Stomach (tissue), 9 donors: ENCODE results near the gene C15orf62. TPM values are rescaled to one million over a fixed set of nuclear protein-coding genes. Genes with fewer than 3 reads are reported as not detected.

Experiments used
- DNase-seq, 2 donors: peaks; one replicate each; pipeline versions ENCODE4 v3.0.0 to v3.0.0-alpha.2; 2013 to 2019
- H3K27ac ChIP-seq, 5 donors: fragments of 200-600 bp in 4 of 5; sonication (generic) in 4 of 5; one replicate each; pipeline ENCODE4 v1.5.1; 2013 to 2019; ENCODE audit warnings: mild to moderate bottlenecking in 1 of 5, moderate library complexity in 1 of 5
- H3K27me3 ChIP-seq, 3 donors: fragments of 200-600 bp; sonication (generic); one replicate each; pipeline ENCODE4 v1.5.1; 2017 to 2019; ENCODE audit warnings: mixed run types in 1 of 3
- H3K36me3 ChIP-seq, 4 donors: fragments of 200-600 bp; sonication (generic); 1 replicate in 3 of 4; 2 replicates in 1 of 4; pipeline ENCODE4 v1.5.1; 2016 to 2019
- H3K4me1 ChIP-seq, 4 donors: fragments of 200-600 bp; sonication (generic); one replicate each; pipeline ENCODE4 v1.5.1; 2016 to 2019
- H3K4me3 ChIP-seq, 4 donors: fragments of 200-600 bp; sonication (generic) in 3 of 4; one replicate each; pipeline ENCODE4 v1.5.1; 2016 to 2019; ENCODE audit warnings: mild to moderate bottlenecking in 1 of 4
- H3K9me3 ChIP-seq, 4 donors: fragments of 200-600 bp; sonication (generic); one replicate each; pipeline ENCODE4 v1.5.1; 2016 to 2019
- CTCF ChIP-seq, 7 experiments: fragments of 450-650 bp in 4 of 7; fragments of 200-600 bp in 3 of 7; sonication (generic) in 3 of 7; IDR thresholded peaks; one replicate each; pipeline ENCODE4 v1.5.1; 2016 to 2019; ENCODE audit warnings: antibody characterized with exemption in 7 of 7, control low read depth in 2 of 7, mild to moderate bottlenecking in 1 of 7
- EP300 ChIP-seq: sonication (generic); formaldehyde crosslinking; IDR thresholded peaks from one replicate; pipeline ENCODE4 v1.6.1; 2017; ENCODE audit warnings: antibody characterized with exemption
- POLR2A ChIP-seq, 4 donors: fragments of 450-650 bp; IDR thresholded peaks; one replicate each; pipeline ENCODE4 v1.6.1; 2016; ENCODE audit warnings: antibody characterized with exemption in 4 of 4, control low read depth in 2 of 4, mild to moderate bottlenecking in 1 of 4, moderate library complexity in 1 of 4
- POLR2AphosphoS5 ChIP-seq, 3 donors: sonication (generic); formaldehyde crosslinking; IDR thresholded peaks; one replicate each; pipeline ENCODE4 v1.6.1; 2016; ENCODE audit warnings: antibody characterized with exemption in 3 of 3
- WGBS, 5 donors: extraction: QIAGEN DNeasy Blood & Tissue Kit in 3 of 5; methylation state at CpG; one replicate each; pipeline versions ENCODE4 v1.1.5 to v1.1.7; 2013 to 2018; 5-methylcytosine and 5-hydroxymethylcytosine counted together
- intact Hi-C: fragments of 100-400 bp; cut with DNase I; formaldehyde crosslinking; loops from one replicate; pipeline ENCODE4 v1.15.1; 2023; ENCODE audit warnings: low total_unique reads
- polyA plus RNA-seq, 3 donors: library from polyadenylated mRNA; stranded (reverse); fragments of 200-250 nt; gene quantifications; one replicate each; pipeline ENCODE4 v1.2.3, GENCODE V29; 2013
- total RNA-seq, 5 donors: library from RNA; depleted of rRNA; stranded (reverse); fragments of >200 nt; gene quantifications; one replicate each; pipeline versions ENCODE4 v1.1.0 to v1.2.3, GENCODE V29; 2014 to 2016
- donor health status: healthy with polysubstance abuse.
- donor health status: Bipolar disorder and iron deficiency.
- donor health status: healthy.

C15orf62 gene
- total and polyA plus RNA-seq, 8 donors, result 0.25 to 39.3 (median 2.4) TPM; not detected in 4

DNA sequence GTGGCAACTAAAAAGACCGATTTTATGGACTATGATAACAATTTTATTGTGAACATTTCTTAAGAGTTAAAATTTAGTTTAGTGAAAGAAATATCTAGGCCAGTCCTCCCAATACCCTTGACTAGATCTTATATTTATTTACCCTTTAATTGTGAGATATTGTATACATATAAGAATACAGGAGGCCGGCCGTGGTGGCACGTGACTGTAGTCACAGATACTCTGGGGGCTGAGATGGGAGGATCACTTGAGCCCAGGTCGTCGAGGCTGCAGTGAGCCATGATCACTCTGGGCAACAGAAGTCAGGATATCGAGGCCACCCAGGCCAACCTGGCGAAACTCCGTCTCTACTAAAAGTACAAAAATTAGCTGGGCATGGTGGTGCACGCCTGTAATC is 14.0 kb upstream of the C15orf62 start:
- no peak for DNase-seq
- Histone ChIP-seq H3K27me3 (no peaks in the 10 kb centered on the region), H3K4me3 (peak overlapping the region; percentile 70 to 93 (median 82)), H3K36me3 (peaks cover 9 to 23% (median 15%) of the 10 kb centered on the region in 4 donors), H3K9me3 (no peaks in the 10 kb centered on the region), H3K4me1 (peaks cover 18 to 39% (median 32%) of the 10 kb centered on the region in 4 donors), H3K27ac (peak overlapping the region in 4 of 5 donors; percentile 85 to 89 (median 87))
- TF ChIP-seq POLR2A (IDR thresholded peaks at IDR 0.05) (no peak), POLR2AphosphoS5 (IDR thresholded peaks at IDR 0.05) (no peak), EP300 (no peak), CTCF (IDR thresholded peaks at IDR 0.05) (no peak)
- intact Hi-C loops, result no loop called here
- WGBS, 5 donors, result 55 to 66% (median 61%) methylated on average over 10 of the region's 10 CpGs

DNA sequence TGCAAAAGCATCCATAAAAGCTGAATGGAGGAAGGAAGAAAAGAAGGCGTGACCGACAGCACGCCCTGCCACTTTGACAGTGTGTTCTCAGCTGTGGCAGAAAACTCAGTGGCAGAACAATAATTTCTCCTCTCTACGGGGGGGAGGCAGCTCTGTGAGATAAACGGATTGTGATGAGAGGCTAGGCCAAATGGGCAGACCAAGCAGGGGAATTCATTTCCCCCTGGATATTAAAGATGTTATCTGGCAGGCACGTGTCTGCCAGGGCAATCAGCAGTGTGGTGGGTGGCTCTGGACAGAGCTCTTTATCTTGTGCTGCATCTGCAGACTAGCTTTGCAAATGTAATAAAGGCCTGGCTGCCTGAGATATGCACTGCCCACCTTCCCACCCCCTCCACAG is 12.8 kb upstream of the C15orf62 start:
- Histone ChIP-seq H3K4me1 (peaks cover 18 to 43% (median 35%) of the 10 kb centered on the region in 4 donors), H3K36me3 (peaks cover 1 to 12% (median 3%) of the 10 kb centered on the region in 4 donors), H3K4me3 (no peak overlapping the region), H3K27me3 (no peaks in the 10 kb centered on the region), H3K9me3 (no peaks in the 10 kb centered on the region), H3K27ac (no peak overlapping the region)
- intact Hi-C loops, result no loop called here
- TF ChIP-seq CTCF (IDR thresholded peaks at IDR 0.05) (no peak), POLR2AphosphoS5 (IDR thresholded peaks at IDR 0.05) (no peak)
- peak in 1 of 2 donors; percentile 53 for DNase-seq
- WGBS, 5 donors, result 37 to 48% (median 46%) methylated on average over 6 of the region's 6 CpGs

DNA sequence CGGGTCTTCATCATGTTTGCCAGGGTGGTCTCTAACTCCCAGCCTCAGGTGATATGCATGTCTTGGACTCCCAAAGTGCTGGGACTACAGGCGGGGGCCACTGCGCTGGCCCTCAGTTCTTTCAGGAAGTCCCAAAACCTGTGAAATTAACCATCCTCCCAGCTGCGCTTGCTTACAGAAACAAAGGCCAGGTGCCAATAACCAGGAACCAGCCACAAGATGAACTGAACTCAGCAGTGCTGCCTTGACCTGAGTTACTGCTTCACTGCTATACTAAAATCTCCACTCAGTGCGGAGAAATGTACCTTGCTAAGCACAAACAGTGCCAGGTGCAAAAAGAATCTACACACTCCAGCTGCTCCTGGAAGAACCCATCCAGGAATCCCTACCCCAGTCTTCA is 9.8 kb upstream of the C15orf62 start:
- no peak overlapping the region for H3K4me3 ChIP-seq
- peaks cover 25 to 43% (median 37%) of the 10 kb centered on the region in 4 donors for H3K4me1 ChIP-seq
- H3K36me3 ChIP-seq, result no peaks in the 10 kb centered on the region
- DNase-seq, result no peak
- 85 to 94% (median 90%) methylated on average over 5 of the region's 5 CpGs for WGBS, 5 donors
- H3K9me3 ChIP-seq, result no peaks in the 10 kb centered on the region
- TF ChIP-seq EP300, result no peak
- TF ChIP-seq POLR2A (IDR thresholded peaks at IDR 0.05), result no peak
- TF ChIP-seq POLR2AphosphoS5 (IDR thresholded peaks at IDR 0.05), result no peak
- TF ChIP-seq CTCF (IDR thresholded peaks at IDR 0.05), result no peak
- no peak overlapping the region for H3K27ac ChIP-seq
- H3K27me3 ChIP-seq, result no peaks in the 10 kb centered on the region
- intact Hi-C loops, result no loop called here

DNA sequence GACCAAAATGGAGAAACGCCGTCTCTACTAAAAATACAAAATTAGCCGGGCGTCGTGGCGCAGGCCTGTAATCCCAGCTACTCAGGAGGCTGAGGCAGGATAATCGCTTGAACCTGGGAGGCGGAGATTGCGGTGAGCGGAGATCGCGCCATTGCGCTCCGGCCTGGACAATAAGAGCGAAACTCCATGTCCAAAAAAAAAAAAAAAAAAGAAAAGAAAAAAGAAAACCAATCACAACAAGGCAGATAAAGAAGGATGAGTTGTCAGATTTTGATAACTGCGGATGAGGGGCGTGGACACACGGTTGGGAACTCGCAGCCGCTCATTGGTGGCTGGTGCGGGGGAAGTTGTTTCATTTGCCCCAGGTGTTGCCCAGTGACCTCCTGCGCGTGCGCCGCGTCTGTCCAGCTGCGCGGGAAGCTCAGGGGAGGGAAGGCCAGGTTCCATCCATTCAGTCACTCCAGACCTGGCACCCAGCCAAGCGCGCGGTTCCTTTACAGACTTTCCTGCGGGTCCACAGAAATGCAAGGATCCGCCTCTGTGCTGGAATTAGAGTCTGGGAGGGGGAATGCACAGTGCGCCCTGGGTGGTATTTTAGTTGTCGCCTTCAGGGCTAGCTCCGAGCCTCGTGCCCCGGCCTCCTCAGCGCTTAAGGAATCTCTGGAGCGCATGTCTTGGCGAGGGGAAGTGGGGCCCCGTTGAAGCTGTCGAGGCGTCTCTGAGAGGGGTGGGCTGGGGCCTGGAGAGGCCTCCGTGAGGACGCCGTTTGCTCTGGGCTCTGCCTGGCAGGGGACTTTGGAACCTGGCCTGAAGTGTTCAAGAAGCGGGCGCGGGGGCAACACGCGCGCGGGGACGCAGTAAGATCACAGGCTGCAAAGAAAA is 6.6 kb upstream of the C15orf62 start:
- Histone ChIP-seq H3K27me3 (no peaks in the 10 kb centered on the region), H3K27ac (peak overlapping the region; percentile 80 to 93 (median 88)), H3K4me1 (peaks cover 44 to 68% (median 64%) of the 10 kb centered on the region in 4 donors), H3K4me3 (peak overlapping the region; percentile 50 to 76 (median 56)), H3K36me3 (peaks cover 3 to 18% (median 14%) of the 10 kb centered on the region in 4 donors), H3K9me3 (no peaks in the 10 kb centered on the region)
- DNase-seq, result peak; percentile 80 to 91
- intact Hi-C loops, result no loop called here
- no peak for TF ChIP-seq CTCF (IDR thresholded peaks at IDR 0.05)
- TF ChIP-seq POLR2A (IDR thresholded peaks at IDR 0.05), result no peak
- peak in 1 of 3 donors; percentile 22 for TF ChIP-seq POLR2AphosphoS5 (IDR thresholded peaks at IDR 0.05)
- WGBS, 5 donors, result 28 to 34% (median 30%) methylated on average over 44 to 55 of the region's 55 CpGs
